Trophoblast cell (in vitro differentiated cells and primary cell): Measurements from ENCODE around the gene NFIC.

ENCODE experiments used
- DNase-seq, 2 donors: peaks; one replicate each; pipeline ENCODE4 v3.0.0-alpha.2; 2016
- H2AFZ ChIP-seq: 2 replicates; pipeline ENCODE4 v1.6.1; 2013; ENCODE audit warnings: low read length, moderate library complexity, mild to moderate bottlenecking; ENCODE audit not compliant: insufficient read depth, poor library complexity
- H2AK5ac ChIP-seq: 2 replicates; pipeline ENCODE4 v1.6.1; 2013; ENCODE audit warnings: mild to moderate bottlenecking, low read length
- H2BK120ac ChIP-seq: 2 replicates; pipeline ENCODE4 v1.6.1; 2013; ENCODE audit warnings: low read length, mild to moderate bottlenecking, moderate library complexity; ENCODE audit not compliant: insufficient read depth, poor library complexity
- H2BK12ac ChIP-seq: 2 replicates; pipeline ENCODE4 v1.6.1; 2013; ENCODE audit warnings: mild to moderate bottlenecking, low read length, moderate library complexity
- H2BK5ac ChIP-seq: 2 replicates; pipeline ENCODE4 v1.6.1; 2013; ENCODE audit warnings: low read length, low read depth, moderate library complexity, mild to moderate bottlenecking; ENCODE audit not compliant: poor library complexity
- H3K14ac ChIP-seq: 2 replicates; pipeline ENCODE4 v1.6.1; 2013; ENCODE audit warnings: mild to moderate bottlenecking, low read length
- H3K18ac ChIP-seq: 2 replicates; pipeline ENCODE4 v1.6.1; 2013; ENCODE audit warnings: mild to moderate bottlenecking, low read length
- H3K23ac ChIP-seq: 2 replicates; pipeline ENCODE4 v1.6.1; 2013; ENCODE audit warnings: low read length
- H3K27ac ChIP-seq: 2 replicates; pipeline ENCODE4 v1.5.1; 2013; ENCODE audit warnings: low read depth, mild to moderate bottlenecking, inconsistent platforms, low read length, moderate library complexity
- H3K27me3 ChIP-seq: 2 replicates; pipeline ENCODE4 v1.6.1; 2013; ENCODE audit warnings: inconsistent platforms, mild to moderate bottlenecking, low read length, moderate library complexity; ENCODE audit not compliant: insufficient read depth
- H3K36me3 ChIP-seq, 2 experiments: 1 replicate in 1 of 2; 2 replicates in 1 of 2; pipeline ENCODE4 v1.6.1; 2013; ENCODE audit warnings: low read length in 2 of 2, mild to moderate bottlenecking in 2 of 2, moderate library complexity in 1 of 2; ENCODE audit not compliant: insufficient read depth in 2 of 2, control insufficient read depth in 1 of 2
- H3K4ac ChIP-seq: 2 replicates; pipeline ENCODE4 v1.6.1; 2013; ENCODE audit warnings: low read depth, mild to moderate bottlenecking, low read length, moderate library complexity
- H3K4me1 ChIP-seq, 2 experiments: 1 replicate in 1 of 2; 2 replicates in 1 of 2; pipeline ENCODE4 v1.6.1; 2013; ENCODE audit warnings: low read length in 2 of 2, mild to moderate bottlenecking in 2 of 2, moderate library complexity in 1 of 2; ENCODE audit not compliant: insufficient read depth in 2 of 2, control insufficient read depth in 1 of 2
- H3K4me2 ChIP-seq: 2 replicates; pipeline ENCODE4 v1.6.1; 2013; ENCODE audit warnings: inconsistent platforms, mild to moderate bottlenecking, low read length, moderate library complexity
- H3K4me3 ChIP-seq: 2 replicates; pipeline ENCODE4 v1.5.1; 2013; ENCODE audit warnings: mild to moderate bottlenecking, low read depth, low read length, inconsistent platforms
- H3K79me1 ChIP-seq: one replicate; pipeline ENCODE4 v1.6.1; 2013; ENCODE audit warnings: low read length
- H3K79me2 ChIP-seq: 2 replicates; pipeline ENCODE4 v1.6.1; 2013; ENCODE audit warnings: low read length, mild to moderate bottlenecking; ENCODE audit not compliant: control insufficient read depth, insufficient read depth, poor library complexity
- H3K9ac ChIP-seq: 2 replicates; pipeline ENCODE4 v1.6.1; 2013; ENCODE audit warnings: mild to moderate bottlenecking, low read length
- H3K9me3 ChIP-seq: 2 replicates; pipeline ENCODE4 v1.6.1; 2013; ENCODE audit warnings: low read depth, mild to moderate bottlenecking, control low read depth, inconsistent platforms, low read length; ENCODE audit not compliant: insufficient read depth
- H4K12ac ChIP-seq: 2 replicates; pipeline ENCODE4 v1.6.1; 2013; ENCODE audit warnings: low read depth, mild to moderate bottlenecking, low read length, moderate library complexity
- H4K8ac ChIP-seq: 2 replicates; pipeline ENCODE4 v1.6.1; 2013; ENCODE audit warnings: low read depth, mild to moderate bottlenecking, low read length, moderate library complexity
- H4K91ac ChIP-seq: one replicate; pipeline ENCODE4 v1.6.1; 2013; ENCODE audit warnings: low read depth, mild to moderate bottlenecking, low read length, moderate library complexity
- WGBS: extraction: QIAGEN DNeasy Blood & Tissue Kit; methylation state at CpG from one replicate; pipeline ENCODE4 v1.1.7; 2013; ENCODE audit warnings: missing lambda C conversion rate; ENCODE audit not compliant: insufficient read length, insufficient coverage; ENCODE audit errors: extremely low coverage; 5-methylcytosine and 5-hydroxymethylcytosine counted together

NFIC gene

GRCh38 chr19:3474614-3475013, 108.2 kb downstream of the NFIC start:
- Histone ChIP-seq H2BK120ac (no peak overlapping the region), H3K27ac (no peak overlapping the region), H3K36me3 (no peaks in the 10 kb centered on the region), H3K4me3 (no peak overlapping the region), H3K9me3 (peaks cover 20% of the 10 kb centered on the region), H3K4me1 (no peaks in the 10 kb centered on the region), H3K14ac (no peak overlapping the region), H3K79me1 (no peaks in the 10 kb centered on the region), H3K27me3 (no peaks in the 10 kb centered on the region), H2BK12ac (no peak overlapping the region), H4K91ac (no peak overlapping the region), H2AK5ac (no peak overlapping the region), H3K18ac (no peak overlapping the region), H3K79me2 (no peaks in the 10 kb centered on the region), H3K4me2 (no peak overlapping the region), H3K23ac (no peak overlapping the region), H2BK5ac (no peak overlapping the region), H4K12ac (no peak overlapping the region), H3K4ac (no peak overlapping the region), H2AFZ (no peak overlapping the region), H4K8ac (no peak overlapping the region), H3K9ac (no peak overlapping the region)
- no peak for DNase-seq
- no CpG with 5 or more reads among the region's 2 CpGs for WGBS

- H3K79me1 ChIP-seq: no peaks in the 10 kb centered on the region
- H3K4ac ChIP-seq: no peak overlapping the region
- no peak overlapping the region for H4K91ac ChIP-seq
- H3K4me2 ChIP-seq: no peak overlapping the region
- DNase-seq: no peak
- H2BK12ac ChIP-seq: no peak overlapping the region
- no peaks in the 10 kb centered on the region for H3K36me3 ChIP-seq
- H3K4me1 ChIP-seq: no peaks in the 10 kb centered on the region
- H4K8ac ChIP-seq: no peak overlapping the region
- H2BK120ac ChIP-seq: no peak overlapping the region
- H3K4me3 ChIP-seq: no peak overlapping the region
- no peak overlapping the region for H2AFZ ChIP-seq
- no peak overlapping the region for H2AK5ac ChIP-seq
- H3K9me3 ChIP-seq: peaks cover 20% of the 10 kb centered on the region
- no peak overlapping the region for H3K14ac ChIP-seq
- H3K23ac ChIP-seq: no peak overlapping the region
- no peaks in the 10 kb centered on the region for H3K79me2 ChIP-seq
- H3K27me3 ChIP-seq: no peaks in the 10 kb centered on the region
- 100% methylated on average over 3 of the region's 4 CpGs for WGBS
- H3K18ac ChIP-seq: no peak overlapping the region
- H4K12ac ChIP-seq: no peak overlapping the region
- no peak overlapping the region for H3K27ac ChIP-seq
- no peak overlapping the region for H3K9ac ChIP-seq
- H2BK5ac ChIP-seq: no peak overlapping the region
Observed at GRCh38 chr19:3475449-3475848, 109.1 kb downstream of the NFIC start.

- no CpG with 5 or more reads among the region's 2 CpGs for WGBS
Observed at GRCh38 chr19:3476830-3477229, 110.4 kb downstream of the NFIC start.

GRCh38 chr19:3477506-3477905, 111.1 kb downstream of the NFIC start:
- H3K9me3 ChIP-seq: peaks cover 20% of the 10 kb centered on the region
- no peak overlapping the region for H3K23ac ChIP-seq
- no peak overlapping the region for H3K27ac ChIP-seq
- H2BK120ac ChIP-seq: no peak overlapping the region
- no peak overlapping the region for H3K4me2 ChIP-seq
- no peak overlapping the region for H4K91ac ChIP-seq
- no peak overlapping the region for H2AFZ ChIP-seq
- H4K8ac ChIP-seq: no peak overlapping the region
- no peaks in the 10 kb centered on the region for H3K4me1 ChIP-seq
- no peak overlapping the region for H2BK12ac ChIP-seq
- no peak overlapping the region for H3K9ac ChIP-seq
- H4K12ac ChIP-seq: no peak overlapping the region
- no peaks in the 10 kb centered on the region for H3K79me1 ChIP-seq
- no peak overlapping the region for H3K4me3 ChIP-seq
- H3K27me3 ChIP-seq: no peaks in the 10 kb centered on the region
- H3K14ac ChIP-seq: no peak overlapping the region
- no peaks in the 10 kb centered on the region for H3K79me2 ChIP-seq
- no peaks in the 10 kb centered on the region for H3K36me3 ChIP-seq
- H3K18ac ChIP-seq: no peak overlapping the region
- no peak overlapping the region for H3K4ac ChIP-seq
- no peak for DNase-seq
- H2BK5ac ChIP-seq: no peak overlapping the region
- no peak overlapping the region for H2AK5ac ChIP-seq

More at GRCh38 chr19:3476830-3477229, 110.4 kb downstream of the NFIC start:
- Histone ChIP-seq H4K91ac (no peak overlapping the region), H2BK12ac (no peak overlapping the region), H2BK120ac (no peak overlapping the region), H3K23ac (no peak overlapping the region), H3K36me3 (no peaks in the 10 kb centered on the region), H3K18ac (no peak overlapping the region), H3K9ac (no peak overlapping the region), H2AK5ac (no peak overlapping the region), H3K79me2 (no peaks in the 10 kb centered on the region), H3K4me3 (no peak overlapping the region), H3K4me1 (no peaks in the 10 kb centered on the region), H2BK5ac (no peak overlapping the region), H4K8ac (no peak overlapping the region), H3K9me3 (peaks cover 20% of the 10 kb centered on the region), H3K4me2 (no peak overlapping the region), H4K12ac (no peak overlapping the region), H3K79me1 (no peaks in the 10 kb centered on the region), H3K27ac (no peak overlapping the region), H3K4ac (no peak overlapping the region), H3K14ac (no peak overlapping the region), H3K27me3 (no peaks in the 10 kb centered on the region), H2AFZ (no peak overlapping the region)
- DNase-seq: no peak
